ENCODE results near the gene MLLT11. TPM values are rescaled to one million over a fixed set of nuclear protein-coding genes. Genes with fewer than 3 reads are reported as not detected.

MLLT11 gene
- total and polyA plus RNA-seq, 7 donors: 1.2 to 35.8 (median 4.0) TPM

DNA sequence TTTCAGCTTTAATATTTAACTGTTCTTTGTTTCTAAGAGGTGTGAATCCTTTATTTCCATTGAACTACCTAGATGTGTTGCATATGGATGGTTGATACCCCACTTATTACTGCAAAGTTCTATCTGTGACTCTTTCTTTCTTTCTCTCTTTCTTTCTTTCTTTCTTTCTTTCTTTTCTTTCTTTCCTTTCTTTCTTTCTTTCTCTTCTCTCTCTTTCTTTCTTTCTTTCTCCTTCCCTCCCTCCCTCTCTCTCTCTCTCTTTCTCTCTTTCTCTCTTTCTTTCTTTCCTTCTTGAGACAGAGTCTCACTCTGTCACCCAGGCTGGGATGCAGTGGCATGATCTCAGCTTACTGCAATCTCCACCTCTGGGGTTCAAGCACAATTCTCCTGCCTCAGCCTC is 44.4 kb downstream of the MLLT11 start:
- Histone ChIP-seq H3K4me1 (no peaks in the 10 kb centered on the region), H3K9me3 (no peaks in the 10 kb centered on the region), H3K27me3 (ENCODE audit: insufficient read depth in 3 of 3, low read length in 2 of 3) (no peaks in the 10 kb centered on the region), H3K4me3 (no peak overlapping the region), H3K27ac (no peak overlapping the region), H3K36me3 (ENCODE audit: insufficient read depth in 1 of 2, low read depth in 1 of 2) (peaks cover 0 to 63% of the 10 kb centered on the region in 2 donors)
- intact Hi-C loops (cut with DNase I): no loop called here
- no peak for ATAC-seq
- TF ChIP-seq, protein P1, sequence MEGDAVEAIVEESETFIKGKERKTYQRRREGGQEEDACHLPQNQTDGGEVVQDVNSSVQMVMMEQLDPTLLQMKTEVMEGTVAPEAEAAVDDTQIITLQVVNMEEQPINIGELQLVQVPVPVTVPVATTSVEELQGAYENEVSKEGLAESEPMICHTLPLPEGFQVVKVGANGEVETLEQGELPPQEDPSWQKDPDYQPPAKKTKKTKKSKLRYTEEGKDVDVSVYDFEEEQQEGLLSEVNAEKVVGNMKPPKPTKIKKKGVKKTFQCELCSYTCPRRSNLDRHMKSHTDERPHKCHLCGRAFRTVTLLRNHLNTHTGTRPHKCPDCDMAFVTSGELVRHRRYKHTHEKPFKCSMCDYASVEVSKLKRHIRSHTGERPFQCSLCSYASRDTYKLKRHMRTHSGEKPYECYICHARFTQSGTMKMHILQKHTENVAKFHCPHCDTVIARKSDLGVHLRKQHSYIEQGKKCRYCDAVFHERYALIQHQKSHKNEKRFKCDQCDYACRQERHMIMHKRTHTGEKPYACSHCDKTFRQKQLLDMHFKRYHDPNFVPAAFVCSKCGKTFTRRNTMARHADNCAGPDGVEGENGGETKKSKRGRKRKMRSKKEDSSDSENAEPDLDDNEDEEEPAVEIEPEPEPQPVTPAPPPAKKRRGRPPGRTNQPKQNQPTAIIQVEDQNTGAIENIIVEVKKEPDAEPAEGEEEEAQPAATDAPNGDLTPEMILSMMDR (IDR thresholded peaks at IDR 0.05): no peak
- no peak for DNase-seq

DNA sequence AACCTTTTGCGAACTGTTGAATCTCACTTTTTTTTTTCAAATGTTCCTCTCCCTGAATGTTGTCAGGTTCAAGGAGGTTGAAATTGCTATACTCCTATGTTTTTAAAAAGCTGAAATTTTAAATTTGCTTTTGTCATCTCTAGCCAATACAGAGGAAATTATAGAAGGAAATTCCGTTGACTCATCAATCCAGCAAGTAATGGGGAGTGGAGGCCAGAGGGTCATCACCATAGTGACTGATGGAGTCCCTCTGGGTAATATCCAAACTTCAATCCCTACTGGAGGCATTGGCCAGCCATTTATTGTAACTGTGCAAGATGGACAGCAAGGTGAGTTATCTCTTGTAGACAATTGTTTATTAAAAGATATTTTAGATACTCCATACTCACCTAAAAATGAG is 46.7 kb downstream of the MLLT11 start:
- TF ChIP-seq, protein P1 (IDR thresholded peaks at IDR 0.05): no peak
- no peak for ATAC-seq

DNA sequence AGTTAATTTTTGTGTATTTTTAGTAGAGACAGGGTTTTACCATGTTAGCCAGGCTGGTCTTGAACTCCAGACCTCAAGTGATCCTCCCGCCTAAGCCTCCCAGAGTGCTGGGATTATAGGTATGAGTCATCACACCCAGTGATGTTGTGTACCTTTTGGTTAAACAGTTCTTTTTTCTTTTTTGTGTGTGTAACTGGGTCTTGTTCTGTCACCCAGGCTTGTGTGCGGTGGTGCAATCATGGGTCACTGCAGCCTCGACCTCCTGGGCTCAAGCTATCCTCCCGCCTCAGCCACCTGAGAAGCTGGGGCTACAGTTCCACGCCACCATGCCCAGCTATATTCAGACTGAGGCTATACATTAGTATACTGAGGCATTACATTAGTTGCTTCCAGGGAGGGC is 48.1 kb downstream of the MLLT11 start:
- peaks cover 1% of the 10 kb centered on the region for H3K4me1 ChIP-seq
- ATAC-seq (no peak), DNase-seq (peak in 1 of 2 donors; percentile 20)
- no peak overlapping the region for H3K4me3 ChIP-seq
- H3K9me3 ChIP-seq: no peaks in the 10 kb centered on the region
- no peak overlapping the region for H3K27ac ChIP-seq
- no peaks in the 10 kb centered on the region for H3K27me3 ChIP-seq (ENCODE audit: insufficient read depth in 3 of 3, low read length in 2 of 3)
- peaks cover 0 to 63% of the 10 kb centered on the region in 2 donors for H3K36me3 ChIP-seq (ENCODE audit: insufficient read depth in 1 of 2, low read depth in 1 of 2)
- WGBS, 3 donors: 91 to 95% (median 92%) methylated on average over 5 of the region's 5 CpGs
- intact Hi-C loops (cut with DNase I): no loop called here
- TF ChIP-seq, protein P1 (IDR thresholded peaks at IDR 0.05): no peak

More for the DNA sequence above, 46.7 kb downstream of the MLLT11 start:
- Histone ChIP-seq H3K27me3 (ENCODE audit: insufficient read depth in 3 of 3, low read length in 2 of 3) (no peaks in the 10 kb centered on the region), H3K9me3 (no peaks in the 10 kb centered on the region), H3K36me3 (ENCODE audit: insufficient read depth in 1 of 2, low read depth in 1 of 2) (peaks cover 0 to 74% of the 10 kb centered on the region in 2 donors), H3K27ac (no peak overlapping the region), H3K4me1 (no peaks in the 10 kb centered on the region), H3K4me3 (no peak overlapping the region)
- DNase-seq: peak in 1 of 2 donors; percentile 6
- intact Hi-C loops (cut with DNase I): no loop called here
- 67 to 74% (median 71%) methylated on average over 2 of the region's 2 CpGs for WGBS, 3 donors

DNA sequence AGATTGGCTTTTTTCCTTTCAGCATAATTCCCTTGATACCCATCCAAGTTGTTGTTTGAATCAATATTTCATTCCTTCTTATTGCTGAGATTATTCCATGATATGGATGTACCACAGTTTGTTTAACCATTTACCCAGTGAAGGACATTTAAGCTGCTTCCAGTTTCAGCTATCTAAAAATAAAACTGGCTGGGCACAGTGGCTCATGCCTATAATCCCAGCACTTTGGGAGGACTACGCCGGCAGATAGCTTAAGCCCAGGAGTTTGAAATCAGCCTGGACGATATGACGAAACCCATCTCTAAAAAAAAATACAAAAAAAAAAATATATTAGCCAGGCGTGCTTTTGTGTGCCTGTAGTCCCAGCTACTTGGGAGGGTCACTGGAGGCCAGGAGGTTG is 53.7 kb downstream of the MLLT11 start:
- H3K36me3 ChIP-seq (ENCODE audit: insufficient read depth in 1 of 2, low read depth in 1 of 2): peaks cover 0 to 46% of the 10 kb centered on the region in 2 donors
- TF ChIP-seq, protein P1 (IDR thresholded peaks at IDR 0.05): no peak
- intact Hi-C loops (cut with DNase I): no loop called here
- ATAC-seq (peak in 3 of 4 donors; percentile 58 to 85 (median 68)), DNase-seq (peak in 1 of 2 donors; percentile 2)
- H3K9me3 ChIP-seq: no peaks in the 10 kb centered on the region
- H3K4me1 ChIP-seq: peaks cover 11% of the 10 kb centered on the region
- WGBS, 3 donors: 41 to 67% (median 47%) methylated on average over 5 of the region's 5 CpGs
- no peak overlapping the region for H3K27ac ChIP-seq
- H3K4me3 ChIP-seq: no peak overlapping the region
- no peaks in the 10 kb centered on the region for H3K27me3 ChIP-seq (ENCODE audit: insufficient read depth in 3 of 3, low read length in 2 of 3)

Other genes with a start within 250 kb of the MLLT11 start
- gene ARNT, start 183.8 kb upstream of the MLLT11 start, total RNA-seq: 10 to 100 TPM; 38.0 to 38.9 (median 38.5) TPM
- gene ARNT, start 183.8 kb upstream of the MLLT11 start, polyA plus RNA-seq: 10 to 100 TPM; 11.5 to 29.4 (median 13.6) TPM
- gene CTXND2, start 173.3 kb upstream of the MLLT11 start, total RNA-seq: not detected
- not detected for gene CTXND2, start 173.3 kb upstream of the MLLT11 start, polyA plus RNA-seq
- gene SETDB1, start 134.0 kb upstream of the MLLT11 start, total RNA-seq: 10 to 100 TPM; 19.4 to 27.1 (median 20.4) TPM
- gene SETDB1, start 134.0 kb upstream of the MLLT11 start, polyA plus RNA-seq: 10 to 100 TPM; 12.8 to 14.8 (median 13.5) TPM
- gene CERS2, start 85.6 kb upstream of the MLLT11 start, total RNA-seq: 10 to 100 TPM; 42.1 to 61.0 (median 51.1) TPM
- 10 to 100 TPM; 29.8 to 59.6 (median 30.5) TPM for gene CERS2, start 85.6 kb upstream of the MLLT11 start, polyA plus RNA-seq
- gene ANXA9, start 78.1 kb upstream of the MLLT11 start, total RNA-seq: not detected
- gene ANXA9, start 78.1 kb upstream of the MLLT11 start, polyA plus RNA-seq: under 1 TPM; 0.07 to 0.10 (median 0.07) TPM
- gene MINDY1, start 53.5 kb upstream of the MLLT11 start, total RNA-seq: 10 to 100 TPM; 13.9 to 26.0 (median 18.5) TPM
- gene MINDY1, start 53.5 kb upstream of the MLLT11 start, polyA plus RNA-seq: 10 to 100 TPM in 1 of 3 donors, 1 to 10 TPM in 2; 4.4 to 16.2 (median 9.7) TPM
- gene PRUNE1, start 51.9 kb upstream of the MLLT11 start, total RNA-seq: 10 to 100 TPM; 17.5 to 30.2 (median 24.6) TPM
- 10 to 100 TPM; 12.4 to 33.8 (median 15.1) TPM for gene PRUNE1, start 51.9 kb upstream of the MLLT11 start, polyA plus RNA-seq
- under 1 TPM; 0.06 to 0.96 (median 0.43) TPM for gene BNIPL, start 23.8 kb upstream of the MLLT11 start, total RNA-seq
- under 1 TPM; 0.04 to 0.10 (median 0.05) TPM for gene BNIPL, start 23.8 kb upstream of the MLLT11 start, polyA plus RNA-seq
- gene C1orf56, start 12.6 kb upstream of the MLLT11 start, total RNA-seq: 1 to 10 TPM; 5.1 to 8.8 (median 6.9) TPM
- 10 to 100 TPM in 1 of 3 donors, 1 to 10 TPM in 2; 1.3 to 16.9 (median 6.5) TPM for gene C1orf56, start 12.6 kb upstream of the MLLT11 start, polyA plus RNA-seq
- 10 to 100 TPM; 26.1 to 49.8 (median 33.2) TPM for gene CDC42SE1, start 775 bp upstream of the MLLT11 start, total RNA-seq
- gene CDC42SE1, start 775 bp upstream of the MLLT11 start, polyA plus RNA-seq: 10 to 100 TPM; 20.1 to 46.4 (median 24.7) TPM
- 10 to 100 TPM in 2 of 4 donors, 1 to 10 TPM in 2; 8.2 to 15.9 (median 9.7) TPM for gene GABPB2, start 10.4 kb downstream of the MLLT11 start, total RNA-seq
- gene GABPB2, start 10.4 kb downstream of the MLLT11 start, polyA plus RNA-seq: 1 to 10 TPM; 2.6 to 7.0 (median 3.6) TPM
- 100 to 1,000 TPM in 2 of 4 donors, 10 to 100 TPM in 2; 56.3 to 145 (median 101) TPM for gene SEMA6C, start 86.2 kb downstream of the MLLT11 start, total RNA-seq
- gene SEMA6C, start 86.2 kb downstream of the MLLT11 start, polyA plus RNA-seq: 10 to 100 TPM in 2 of 3 donors, 1 to 10 TPM in 1; 8.9 to 46.3 (median 29.5) TPM
- 1 to 10 TPM in 1 of 4 donors, under 1 TPM in 3; 0.56 to 1.3 (median 0.74) TPM for gene TNFAIP8L2, start 96.3 kb downstream of the MLLT11 start, total RNA-seq
- 1 to 10 TPM in 2 of 3 donors, under 1 TPM in 1; 0.62 to 1.1 (median 1.1) TPM for gene TNFAIP8L2, start 96.3 kb downstream of the MLLT11 start, polyA plus RNA-seq
- 10 to 100 TPM in 3 of 4 donors, 1 to 10 TPM in 1; 6.7 to 17.5 (median 12.3) TPM for gene LYSMD1, start 105.5 kb downstream of the MLLT11 start, total RNA-seq
- gene LYSMD1, start 105.5 kb downstream of the MLLT11 start, polyA plus RNA-seq: 10 to 100 TPM in 1 of 3 donors, 1 to 10 TPM in 2; 8.4 to 18.0 (median 8.6) TPM
- 10 to 100 TPM; 23.6 to 47.9 (median 39.5) TPM for gene SCNM1, start 105.7 kb downstream of the MLLT11 start, total RNA-seq
- gene SCNM1, start 105.7 kb downstream of the MLLT11 start, polyA plus RNA-seq: 10 to 100 TPM; 71.0 to 78.7 (median 72.3) TPM
- gene TMOD4, start 115.6 kb downstream of the MLLT11 start, total RNA-seq: 100 to 1,000 TPM; 102 to 434 (median 407) TPM
- 100 to 1,000 TPM in 2 of 3 donors, 10 to 100 TPM in 1; 17.6 to 274 (median 154) TPM for gene TMOD4, start 115.6 kb downstream of the MLLT11 start, polyA plus RNA-seq
- 100 to 1,000 TPM in 1 of 4 donors, 10 to 100 TPM in 3; 38.6 to 112 (median 59.8) TPM for gene VPS72, start 129.8 kb downstream of the MLLT11 start, total RNA-seq
- 100 to 1,000 TPM in 1 of 3 donors, 10 to 100 TPM in 2; 30.8 to 100 (median 70.7) TPM for gene VPS72, start 129.8 kb downstream of the MLLT11 start, polyA plus RNA-seq
- 10 to 100 TPM; 29.5 to 46.8 (median 38.6) TPM for gene PIP5K1A, start 138.2 kb downstream of the MLLT11 start, total RNA-seq
- 10 to 100 TPM; 10.8 to 35.4 (median 14.5) TPM for gene PIP5K1A, start 138.2 kb downstream of the MLLT11 start, polyA plus RNA-seq
- 100 to 1,000 TPM; 208 to 313 (median 240) TPM for gene PSMD4, start 194.3 kb downstream of the MLLT11 start, total RNA-seq
- gene PSMD4, start 194.3 kb downstream of the MLLT11 start, polyA plus RNA-seq: 100 to 1,000 TPM; 298 to 486 (median 334) TPM
- gene ZNF687, start 221.9 kb downstream of the MLLT11 start, total RNA-seq: 10 to 100 TPM; 10.6 to 14.8 (median 13.1) TPM
- gene ZNF687, start 221.9 kb downstream of the MLLT11 start, polyA plus RNA-seq: 10 to 100 TPM in 1 of 3 donors, 1 to 10 TPM in 2; 4.6 to 13.5 (median 5.0) TPM